IPS-15b (cell line): ENCODE measurements around the gene SERF1B.
"Not testable (repeated sequence)": the region's sequence is repeated elsewhere in the genome, so short reads cannot be mapped to it uniquely, and the experiment has no call there.

Experiments
- H3K27me3 ChIP-seq: one replicate; pipeline ENCODE4 v1.6.1; 2013; ENCODE audit warnings: low read length; ENCODE audit not compliant: control insufficient read depth, insufficient read depth
- H3K36me3 ChIP-seq: one replicate; pipeline ENCODE4 v1.6.1; 2013; ENCODE audit warnings: low read length; ENCODE audit not compliant: control insufficient read depth, insufficient read depth
- H3K4me1 ChIP-seq: one replicate; pipeline ENCODE4 v1.6.1; 2013; ENCODE audit warnings: mild to moderate bottlenecking, low read length; ENCODE audit not compliant: control insufficient read depth, insufficient read depth
- H3K4me3 ChIP-seq: one replicate; pipeline ENCODE4 v1.5.1; 2013; ENCODE audit warnings: low read depth, low read length
- H3K9ac ChIP-seq: one replicate; pipeline ENCODE4 v1.6.1; 2013; ENCODE audit warnings: low read depth, mild to moderate bottlenecking, low read length
- H3K9me3 ChIP-seq: one replicate; pipeline ENCODE4 v1.6.1; 2013; ENCODE audit warnings: mild to moderate bottlenecking, low read length; ENCODE audit not compliant: control insufficient read depth, insufficient read depth

Gene SERF1B

DNA sequence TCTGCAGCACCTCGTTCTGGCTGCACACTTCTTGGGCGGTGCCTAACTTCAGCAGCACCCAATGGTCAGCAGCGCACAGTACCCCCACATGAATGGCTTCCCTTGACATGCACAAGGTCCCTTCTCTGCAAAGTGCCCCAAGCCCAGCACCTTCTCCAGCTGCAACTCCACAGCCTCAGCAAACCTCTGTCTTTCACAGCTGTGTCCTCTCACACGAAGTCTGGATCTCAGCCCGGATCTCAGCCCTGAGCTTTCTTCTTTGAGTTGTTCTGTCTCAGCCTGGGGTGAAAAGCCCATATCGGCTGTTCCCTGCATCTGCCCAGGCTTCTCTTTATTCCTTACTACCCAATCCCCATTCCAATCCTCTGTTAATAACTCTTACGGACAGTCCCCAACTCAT, 66.7 kb downstream of the SERF1B start:
- not testable (repeated sequence) for H3K9me3 ChIP-seq, H3K4me3 ChIP-seq, H3K27me3 ChIP-seq, H3K36me3 ChIP-seq, H3K9ac ChIP-seq, H3K4me1 ChIP-seq
